HepG2 (cell line): ENCODE results near the gene TCF12. TPM values are rescaled to one million over a fixed set of nuclear protein-coding genes. Genes with fewer than 3 reads are reported as not detected.
"Not testable (repeated sequence)": the region's sequence is repeated elsewhere in the genome, so short reads cannot be mapped to it uniquely, and the experiment has no call there.

ENCODE experiments used
- ATAC-seq: fragments of 200-7000 bp; cut with Tn5 transposase; 3 replicates; pipeline ENCODE4 v1.9.1; 2020; ENCODE audit warnings: mild to moderate bottlenecking, moderate library complexity
- BruUV-seq: library from RNA; stranded (reverse); fragments of 400-500 nt; replicated peaks from 2 replicates; lab custom pipeline; 2021; lab: Mats Ljungman, UMichigan
- CTCF ChIA-PET: fragments of 300-600 bp; formaldehyde crosslinking; extraction: SDS; loops from one replicate; lab custom pipeline; 2021; ENCODE audit warnings: low total read pairs, inconsistent platforms, low intra/inter-chr PET ratio; lab: Yijun Ruan, JAX
- POLR2A ChIA-PET: fragments of 350-600 bp; sonication (Branson Sonifier 250); formaldehyde crosslinking; loops from one replicate; lab custom pipeline; 2020; ENCODE audit warnings: antibody characterized with exemption, inconsistent platforms; lab: Yijun Ruan, JAX
- DNase-seq: peaks from one replicate; pipeline ENCODE4 v3.0.0-alpha.2; 2015; ENCODE audit warnings: low spot score
- FAIRE-seq: peaks from 3 replicates; lab custom pipeline; 2011; peaks lifted over from hg19 to GRCh38; lab: Jason Lieb, UNC
- H2AFZ ChIP-seq: one replicate; pipeline ENCODE4 v1.6.1; 2011; ENCODE audit warnings: low read length, inconsistent platforms
- H3K27ac ChIP-seq: fragments of 300-600 bp; 3 replicates; pipeline ENCODE4 v1.8.0; 2011; ENCODE audit warnings: mixed run types, mild to moderate bottlenecking, mixed read lengths, low read length, inconsistent platforms; ENCODE audit not compliant: insufficient read depth; ENCODE audit errors: extremely low read length
- H3K27me3 ChIP-seq, 2 experiments: fragments of 200-600 bp in 1 of 2; 2 replicates in 1 of 2; 3 replicates in 1 of 2; pipeline versions ENCODE4 v1.6.0 to v1.8.0; 2011; ENCODE audit warnings: low read length in 2 of 2, mild to moderate bottlenecking in 2 of 2, moderate library complexity in 2 of 2, inconsistent platforms in 1 of 2; ENCODE audit not compliant: insufficient read depth in 2 of 2, control insufficient read depth in 1 of 2
- H3K36me3 ChIP-seq, 2 experiments: fragments of 200-600 bp in 1 of 2; replicated peaks in 1 of 2; 2 replicates in 1 of 2; 3 replicates in 1 of 2; pipeline versions ENCODE4 v1.5.1 to v1.8.0; 2011; ENCODE audit warnings: low read length in 2 of 2, inconsistent platforms in 1 of 2; ENCODE audit not compliant: insufficient read depth in 2 of 2, control insufficient read depth in 1 of 2
- H3K4me1 ChIP-seq: 2 replicates; pipeline ENCODE4 v1.5.1; 2012; ENCODE audit warnings: low read length, inconsistent platforms; ENCODE audit not compliant: insufficient read depth
- H3K4me2 ChIP-seq: 2 replicates; pipeline ENCODE4 v1.6.0; 2011; ENCODE audit warnings: low read depth, low read length, inconsistent platforms
- H3K4me3 ChIP-seq, 3 experiments: fragments of 200-600 bp in 1 of 3; sonication (generic), shearing (Covaris generic) in 1 of 3; replicated peaks in 1 of 3; 2 replicates each; pipeline ENCODE4 v1.5.1; 2011 to 2016; ENCODE audit warnings: low read length in 3 of 3, inconsistent platforms in 2 of 3, low read depth in 2 of 3, mild to moderate bottlenecking in 2 of 3, control low read depth in 1 of 3, mixed read lengths in 1 of 3; ENCODE audit not compliant: insufficient read depth in 1 of 3
- H3K79me2 ChIP-seq: one replicate; pipeline ENCODE4 v1.6.1; 2011; ENCODE audit warnings: low read length, inconsistent platforms; ENCODE audit not compliant: insufficient read depth
- H3K9ac ChIP-seq: 2 replicates; pipeline ENCODE4 v1.6.0; 2011; ENCODE audit warnings: mild to moderate bottlenecking, low read depth, low read length, inconsistent platforms; ENCODE audit not compliant: insufficient read depth
- H3K9me3 ChIP-seq: 2 replicates; pipeline ENCODE4 v1.5.1; 2012; ENCODE audit warnings: mild to moderate bottlenecking, low read length
- H4K20me1 ChIP-seq: 2 replicates; pipeline ENCODE4 v1.6.0; 2011; ENCODE audit warnings: inconsistent platforms, mild to moderate bottlenecking, low read length, moderate library complexity; ENCODE audit not compliant: insufficient read depth
- GTF2F1 ChIP-seq: fragments of 150-350 bp; IDR thresholded peaks from 2 replicates; pipeline ENCODE4 v1.6.1; 2014; ENCODE audit warnings: low read length
- KLF11 ChIP-seq: IDR thresholded peaks from 2 replicates; pipeline ENCODE4 v1.6.1; 2016; ENCODE audit warnings: missing compliant biosample characterization
- MAFK ChIP-seq, 2 experiments: IDR thresholded peaks in 1 of 2; conservative IDR thresholded peaks in 1 of 2; 2 replicates each; pipeline ENCODE4 v1.6.1; 2011; ENCODE audit warnings: improper control_type of control experiment in 2 of 2, low read length in 2 of 2
- NFIC ChIP-seq: IDR thresholded peaks from 2 replicates; pipeline ENCODE4 v1.6.1; 2012; ENCODE audit warnings: mild to moderate bottlenecking, low read length, inconsistent platforms
- RBAK ChIP-seq: sonication (generic); formaldehyde crosslinking; IDR thresholded peaks from 2 replicates; pipeline ENCODE4 v1.5.1; 2020; ENCODE audit warnings: mild to moderate bottlenecking, missing genetic modification reagents
- SRY ChIP-seq: sonication (generic); formaldehyde crosslinking; IDR thresholded peaks from 2 replicates; pipeline ENCODE4 v1.8.0; 2022; ENCODE audit warnings: mild to moderate bottlenecking, missing genetic modification reagents
- ZNF749 ChIP-seq: sonication (generic); formaldehyde crosslinking; IDR thresholded peaks from 2 replicates; pipeline ENCODE4 v1.8.0; 2022; ENCODE audit warnings: mild to moderate bottlenecking, missing genetic modification reagents, moderate library complexity, borderline replicate concordance
- WGBS: methylation state at CpG from one replicate; pipeline ENCODE4 v1.1.6; 2017; ENCODE audit warnings: low lambda C conversion rate; 5-methylcytosine and 5-hydroxymethylcytosine counted together
- in situ Hi-C: cut with HindIII; loops from 2 replicates; pipeline ENCODE4 v1.10.0; 2017; ENCODE audit warnings: low pct_unique_long_range_greater_than_20kb; ENCODE audit not compliant: extremely low pct_ligation_motif_present
- intact Hi-C: fragments of 100-400 bp; cut with micrococcal nuclease; formaldehyde crosslinking; loops from one replicate; pipeline ENCODE4 v1.10.0; 2022; ENCODE audit not compliant: unreplicated experiment
- polyA plus RNA-seq, 8 experiments: library from polyadenylated mRNA; depleted of rRNA in 3 of 8; stranded (reverse) in 7 of 8; unstranded in 1 of 8; fragments of >200 nt; fragmentation: Illumina TruSeq in 4 of 8; extraction: Trizol in 4 of 8; gene quantifications; 2 replicates each; pipeline versions ENCODE4 v1.2.1 to v1.2.3, GENCODE V29; 2011 to 2016; ENCODE audit warnings: low read depth in 4 of 8, missing spikeins in 1 of 8, mixed read lengths in 1 of 8; ENCODE audit not compliant: insufficient read depth in 1 of 8
- total RNA-seq, 5 experiments: library from RNA; depleted of rRNA; stranded (reverse); fragments of >200 nt; fragmentation: Illumina TruSeq; extraction: Trizol; gene quantifications; 2 replicates each; pipeline ENCODE4 v1.2.3, GENCODE V29; 2016; ENCODE audit warnings: low read depth in 1 of 5
- TF ChIP-seq, protein P1 (sequence below): sonication (generic); formaldehyde crosslinking; IDR thresholded peaks from 2 replicates; pipeline ENCODE4 v1.8.1; 2023; ENCODE audit warnings: mild to moderate bottlenecking, inconsistent platforms, moderate library complexity, missing genetic modification reagents, borderline replicate concordance
- TF ChIP-seq, protein P2 (sequence below): sonication (generic); formaldehyde crosslinking; IDR thresholded peaks from 2 replicates; pipeline ENCODE4 v1.9.0; 2021; ENCODE audit warnings: missing genetic modification reagents, borderline replicate concordance

TCF12 gene
- total and polyA plus RNA-seq, 2 of the 13 experiments (the other 11 are each of a cell fraction or from before 2014, with no cell fraction given) = 48.6 to 51.1 TPM

DNA sequence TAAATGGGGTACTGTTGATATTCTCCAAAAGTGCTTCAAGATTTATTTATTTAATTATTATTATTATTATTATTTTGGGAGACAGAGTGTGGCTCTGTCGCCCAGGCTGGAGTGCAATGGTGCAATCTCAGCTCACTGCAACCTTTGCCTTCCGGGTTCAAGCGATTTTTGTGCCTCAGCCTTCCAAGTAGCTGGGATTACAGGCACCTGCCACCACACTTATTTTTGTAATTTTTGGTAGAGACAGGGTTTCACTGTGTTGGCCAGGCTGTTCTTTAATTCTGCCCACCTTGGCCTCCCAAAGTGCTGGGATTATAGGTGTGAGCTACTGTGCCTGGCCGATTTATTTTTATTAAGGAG is 14.0 kb downstream of the TCF12 start:
- H3K4me3 ChIP-seq, H3K27me3 ChIP-seq, ATAC-seq, H3K27ac ChIP-seq, in situ Hi-C loops, H3K9ac ChIP-seq, H4K20me1 ChIP-seq, DNase-seq, CTCF ChIA-PET, H3K9me3 ChIP-seq, H3K4me2 ChIP-seq, FAIRE-seq, POLR2A ChIA-PET, intact Hi-C loops, H2AFZ ChIP-seq, BruUV-seq: not testable (repeated sequence)
- 96% methylated on average over 4 of the region's 4 CpGs for WGBS
- Histone ChIP-seq H3K36me3 (peaks cover 1 to 20% of the 10 kb centered on the region in 2 experiments; a peak in 4 of 5 replicates), H3K4me1 (peaks cover 36% of the 10 kb centered on the region), H3K79me2 (peaks cover 98% of the 10 kb centered on the region)

DNA sequence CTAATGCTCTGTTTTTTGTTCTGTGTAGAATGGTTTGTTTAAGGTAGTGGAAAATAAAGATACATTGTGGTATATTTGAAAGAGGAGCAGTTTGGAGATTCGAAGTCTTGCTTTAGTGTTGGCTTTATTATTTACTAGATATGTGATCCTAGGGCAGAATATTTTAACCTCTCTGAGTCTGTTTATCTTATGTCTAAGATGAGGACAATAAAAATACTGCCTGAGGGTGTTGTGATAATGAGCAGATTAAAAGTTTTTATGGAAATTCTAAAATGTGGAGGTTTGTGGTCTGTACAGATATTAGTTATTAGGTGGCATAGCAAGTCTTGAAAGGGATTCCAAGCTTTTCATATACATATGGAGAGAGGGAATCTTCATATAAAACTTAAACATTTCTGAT is 15.0 kb downstream of the TCF12 start:
- Histone ChIP-seq H3K27ac (no peak overlapping the region), H3K4me2 (no peak overlapping the region), H3K9ac (no peak overlapping the region), H3K36me3 (peaks cover 1 to 17% of the 10 kb centered on the region in 2 experiments; a peak in 4 of 5 replicates), H3K9me3 (no peaks in the 10 kb centered on the region), H3K4me1 (peaks cover 37% of the 10 kb centered on the region), H2AFZ (no peak overlapping the region), H4K20me1 (no peaks in the 10 kb centered on the region), H3K79me2 (peaks cover 97% of the 10 kb centered on the region), H3K4me3 (no peak overlapping the region), H3K27me3 (no peaks in the 10 kb centered on the region)
- TF ChIP-seq RBAK (CRISPR knock-in tag) (no peak), MAFK (conservative IDR thresholded peaks at IDR 0.05 in 1 of 2, IDR thresholded peaks at IDR 0.05 in 1 of 2; ENCODE audit: low read length in 2 of 2) (no peak), ZNF749 (CRISPR knock-in tag) (no peak), GTF2F1 (no peak), KLF11 (CRISPR knock-in tag) (no peak), NFIC (no peak), SRY (CRISPR knock-in tag) (no peak)
- TF ChIP-seq, protein P1, sequence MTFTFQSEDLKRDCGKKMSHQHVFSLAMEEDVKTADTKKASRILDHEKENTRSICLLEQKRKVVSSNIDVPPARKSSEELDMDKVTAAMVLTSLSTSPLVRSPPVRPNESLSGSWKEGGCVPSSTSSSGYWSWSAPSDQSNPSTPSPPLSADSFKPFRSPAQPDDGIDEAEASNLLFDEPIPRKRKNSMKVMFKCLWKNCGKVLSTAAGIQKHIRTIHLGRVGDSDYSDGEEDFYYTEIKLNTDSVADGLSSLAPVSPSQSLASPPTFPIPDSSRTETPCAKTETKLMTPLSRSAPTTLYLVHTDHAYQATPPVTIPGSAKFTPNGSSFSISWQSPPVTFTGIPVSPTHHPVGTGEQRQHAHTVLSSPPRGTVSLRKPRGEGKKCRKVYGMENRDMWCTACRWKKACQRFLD (CRISPR knock-in tag) = no peak
- TF ChIP-seq, protein P2, sequence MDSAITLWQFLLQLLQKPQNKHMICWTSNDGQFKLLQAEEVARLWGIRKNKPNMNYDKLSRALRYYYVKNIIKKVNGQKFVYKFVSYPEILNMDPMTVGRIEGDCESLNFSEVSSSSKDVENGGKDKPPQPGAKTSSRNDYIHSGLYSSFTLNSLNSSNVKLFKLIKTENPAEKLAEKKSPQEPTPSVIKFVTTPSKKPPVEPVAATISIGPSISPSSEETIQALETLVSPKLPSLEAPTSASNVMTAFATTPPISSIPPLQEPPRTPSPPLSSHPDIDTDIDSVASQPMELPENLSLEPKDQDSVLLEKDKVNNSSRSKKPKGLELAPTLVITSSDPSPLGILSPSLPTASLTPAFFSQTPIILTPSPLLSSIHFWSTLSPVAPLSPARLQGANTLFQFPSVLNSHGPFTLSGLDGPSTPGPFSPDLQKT (CRISPR knock-in tag) = no peak
- ChIA-PET POLR2A (no interaction called here), CTCF (no interaction called here)
- DNase-seq (no peak), ATAC-seq (no peak), FAIRE-seq (no peak)
- no TSS peak for BruUV-seq
- intact Hi-C loops = no loop called here
- WGBS = 83% methylated on average over 1 of the region's 1 CpG
- in situ Hi-C loops = no loop called here
